DOHH2 (cell line): ENCODE measurements around the gene CD320.

Experiments
- CTCF ChIP-seq: fragments of 200-600 bp; sonication (generic); IDR thresholded peaks from one replicate; pipeline ENCODE4 v1.5.1; 2014; ENCODE audit warnings: antibody characterized with exemption, mild to moderate bottlenecking, low read depth, low read length; ENCODE audit not compliant: poor library complexity, severe bottlenecking
- EZH2phosphoT487 ChIP-seq: fragments of 200-600 bp; sonication (generic); IDR thresholded peaks from 2 replicates; pipeline ENCODE4 v1.6.1; 2017; ENCODE audit warnings: borderline replicate concordance, mild to moderate bottlenecking, antibody characterized with exemption, low read length, moderate library complexity, mixed read lengths

GRCh38 chr19:8262431-8262830 is 45.7 kb downstream of the CD320 start:
- no peak for TF ChIP-seq EZH2phosphoT487
- no peak for TF ChIP-seq CTCF
